Colonic mucosa (tissue), 4 donors: Measurements from ENCODE around the gene TFDP1. TPM values are rescaled to one million over a fixed set of nuclear protein-coding genes. Genes with fewer than 3 reads are reported as not detected.

Source experiments
- DNase-seq: peaks from one replicate; pipeline ENCODE4 v3.0.0-alpha.2; 2020
- H3K27ac ChIP-seq: fragments of 200-600 bp; one replicate; pipeline ENCODE4 v1.8.0; 2021
- H3K27me3 ChIP-seq: fragments of 200-600 bp; one replicate; pipeline ENCODE4 v1.8.0; 2021
- H3K36me3 ChIP-seq: fragments of 200-600 bp; one replicate; pipeline ENCODE4 v1.8.0; 2021
- H3K4me1 ChIP-seq: fragments of 200-600 bp; one replicate; pipeline ENCODE4 v1.8.0; 2021; ENCODE audit warnings: mild to moderate bottlenecking
- H3K4me3 ChIP-seq: fragments of 200-600 bp; one replicate; pipeline ENCODE4 v1.8.0; 2021
- H3K9ac ChIP-seq, 2 donors: one replicate each; pipeline ENCODE4 v1.7.0; 2013; ENCODE audit warnings: control low read depth in 2 of 2, low read depth in 2 of 2, low read length in 2 of 2
- H3K9me3 ChIP-seq: fragments of 200-600 bp; one replicate; pipeline ENCODE4 v1.8.0; 2021
- intact Hi-C: fragments of 100-400 bp; cut with DNase I; formaldehyde crosslinking; loops from one replicate; pipeline ENCODE4 v1.14.1; 2022
- total RNA-seq, 2 donors: library from RNA; stranded (reverse); fragmentation: NEBNext Ultra II Directional in 1 of 2; extraction: Animal tissue kit (Norgen Biotek cat#: 25700) in 1 of 2; gene quantifications; one replicate each; pipeline ENCODE4 v1.2.1, GENCODE V29; 2021
- TF ChIP-seq, protein P1 (sequence below): fragments of 200-600 bp; IDR thresholded peaks from one replicate; pipeline ENCODE4 v1.8.0; 2022; ENCODE audit warnings: antibody characterized with exemption, mild to moderate bottlenecking
- donor health status: healthy.
- donor health status: DM: no; HTN: no; CAD: no.
- donor health status: DM: no; HTN: no; CAD: no.

The TFDP1 gene
- total RNA-seq, 2 donors from 2014 or later: 60.3 to 112 TPM

- TF ChIP-seq, protein P1, sequence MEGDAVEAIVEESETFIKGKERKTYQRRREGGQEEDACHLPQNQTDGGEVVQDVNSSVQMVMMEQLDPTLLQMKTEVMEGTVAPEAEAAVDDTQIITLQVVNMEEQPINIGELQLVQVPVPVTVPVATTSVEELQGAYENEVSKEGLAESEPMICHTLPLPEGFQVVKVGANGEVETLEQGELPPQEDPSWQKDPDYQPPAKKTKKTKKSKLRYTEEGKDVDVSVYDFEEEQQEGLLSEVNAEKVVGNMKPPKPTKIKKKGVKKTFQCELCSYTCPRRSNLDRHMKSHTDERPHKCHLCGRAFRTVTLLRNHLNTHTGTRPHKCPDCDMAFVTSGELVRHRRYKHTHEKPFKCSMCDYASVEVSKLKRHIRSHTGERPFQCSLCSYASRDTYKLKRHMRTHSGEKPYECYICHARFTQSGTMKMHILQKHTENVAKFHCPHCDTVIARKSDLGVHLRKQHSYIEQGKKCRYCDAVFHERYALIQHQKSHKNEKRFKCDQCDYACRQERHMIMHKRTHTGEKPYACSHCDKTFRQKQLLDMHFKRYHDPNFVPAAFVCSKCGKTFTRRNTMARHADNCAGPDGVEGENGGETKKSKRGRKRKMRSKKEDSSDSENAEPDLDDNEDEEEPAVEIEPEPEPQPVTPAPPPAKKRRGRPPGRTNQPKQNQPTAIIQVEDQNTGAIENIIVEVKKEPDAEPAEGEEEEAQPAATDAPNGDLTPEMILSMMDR: no peak
- no peaks in the 10 kb centered on the region for H3K27me3 ChIP-seq
- DNase-seq: no peak
- H3K9me3 ChIP-seq: no peaks in the 10 kb centered on the region
- H3K4me1 ChIP-seq: no peaks in the 10 kb centered on the region
- intact Hi-C loops: no loop called here
- no peak within 1 kb of the TSS for H3K4me3 ChIP-seq
- no peak within 1 kb of the TSS for H3K9ac ChIP-seq
- H3K27ac ChIP-seq: no peak within 1 kb of the TSS
- H3K36me3 ChIP-seq: no peaks in the 10 kb centered on the region
These were observed 82.6 kb downstream of the TFDP1 start, which contains the start of gene GRK1 for GRCh38 chr13:113666951-113667701. Gene GRK1, plus strand, starts transcription at chr13:113667219. Its CDS starts 168 bp downstream, at chr13:113667387.

DNA sequence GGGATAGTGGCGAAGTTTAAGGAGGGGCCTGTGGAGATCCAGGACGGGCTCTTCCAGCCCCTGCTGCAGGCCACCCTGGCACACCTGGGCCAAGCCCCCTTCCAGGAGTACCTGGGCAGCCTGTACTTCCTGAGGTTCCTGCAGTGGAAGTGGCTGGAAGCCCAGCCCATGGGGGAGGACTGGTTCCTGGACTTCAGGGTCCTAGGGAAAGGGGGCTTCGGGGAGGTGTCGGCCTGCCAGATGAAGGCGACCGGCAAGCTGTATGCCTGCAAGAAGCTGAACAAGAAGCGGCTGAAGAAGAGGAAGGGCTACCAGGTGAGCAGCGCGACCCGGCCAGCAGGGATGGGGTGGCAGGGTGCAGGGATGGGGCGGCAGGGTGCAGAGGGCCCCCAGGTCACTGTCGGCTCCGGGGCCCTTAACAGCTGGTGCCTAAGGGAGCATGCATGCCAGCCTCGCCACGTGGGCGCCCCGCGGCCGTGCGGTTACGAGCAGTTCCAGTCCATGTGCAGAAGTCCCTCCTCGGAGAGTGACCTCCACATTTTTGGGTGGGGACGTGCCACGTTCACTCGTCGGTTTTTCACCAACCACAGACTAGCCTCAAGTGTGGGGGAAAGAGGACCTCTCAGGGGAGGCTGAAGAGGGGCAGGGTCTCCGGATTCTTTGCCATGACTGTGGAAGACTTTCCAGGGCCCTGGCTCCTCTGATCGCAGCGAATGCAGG is 83.4 kb downstream of the TFDP1 start:
- TF ChIP-seq, protein P1: no peak
- intact Hi-C loops: no loop called here
- Histone ChIP-seq H3K4me3 (no peak overlapping the region), H3K27me3 (no peaks in the 10 kb centered on the region), H3K36me3 (no peaks in the 10 kb centered on the region), H3K4me1 (no peaks in the 10 kb centered on the region), H3K9ac (no peak overlapping the region), H3K9me3 (no peaks in the 10 kb centered on the region), H3K27ac (no peak overlapping the region)
- no peak for DNase-seq

DNA sequence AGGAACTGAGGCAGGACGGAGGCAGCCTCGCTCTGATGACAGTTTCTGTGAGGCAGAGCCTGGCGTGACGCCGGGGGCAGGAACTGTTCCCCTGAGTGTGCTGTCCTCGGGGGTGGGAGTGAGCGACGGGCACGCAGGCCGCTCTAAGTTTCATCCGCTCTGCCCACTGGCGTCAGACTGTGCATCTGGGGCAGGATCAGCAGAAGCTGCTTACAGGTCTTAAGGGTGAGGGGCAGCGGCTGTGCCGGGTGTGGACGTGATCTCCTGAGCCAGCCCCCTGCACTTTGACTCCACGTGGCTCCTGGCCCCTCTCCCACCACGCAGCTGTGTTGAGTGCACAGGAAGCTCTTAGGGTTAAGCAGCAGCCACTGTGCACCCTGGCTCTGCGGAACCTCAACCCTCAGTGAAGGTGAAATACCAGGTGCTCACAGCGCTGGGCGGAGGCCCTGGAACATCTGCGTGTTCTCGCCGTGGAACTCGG is 84.0 kb downstream of the TFDP1 start:
- intact Hi-C loops: no loop called here

DNA sequence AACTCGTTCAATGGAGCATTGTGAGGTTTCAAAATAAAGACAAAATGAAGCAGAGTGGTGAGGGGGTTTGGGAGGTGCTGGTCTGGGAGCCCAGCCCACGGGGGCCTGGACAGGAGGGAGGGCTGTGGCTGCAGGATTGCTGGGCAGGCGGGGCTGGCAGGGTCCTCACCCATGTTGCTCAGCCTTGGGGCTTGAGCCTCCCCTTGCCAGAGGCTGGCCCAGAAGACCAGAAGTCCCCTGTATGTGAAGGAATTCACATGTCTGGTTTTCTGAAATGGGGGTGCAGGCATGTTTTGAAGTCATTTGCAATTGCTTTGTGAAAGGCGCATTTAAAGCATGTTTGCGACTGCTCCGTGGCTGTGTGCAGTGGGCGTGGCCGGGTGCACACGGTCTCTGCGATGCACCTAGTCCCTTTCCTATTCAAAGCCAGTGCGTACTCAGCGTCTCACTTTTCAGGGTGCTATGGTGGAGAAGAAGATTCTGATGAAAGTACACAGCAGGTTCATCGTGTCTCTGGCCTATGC is 84.7 kb downstream of the TFDP1 start:
- no peak for DNase-seq
- no peaks in the 10 kb centered on the region for H3K36me3 ChIP-seq
- no peak overlapping the region for H3K27ac ChIP-seq
- no peak overlapping the region for H3K9ac ChIP-seq
- H3K4me1 ChIP-seq: no peaks in the 10 kb centered on the region
- no peaks in the 10 kb centered on the region for H3K9me3 ChIP-seq
- TF ChIP-seq, protein P1: no peak
- H3K27me3 ChIP-seq: no peaks in the 10 kb centered on the region
- no peak overlapping the region for H3K4me3 ChIP-seq
- intact Hi-C loops: no loop called here

More for the DNA sequence above, 84.0 kb downstream of the TFDP1 start:
- H3K27ac ChIP-seq: no peak overlapping the region
- no peak overlapping the region for H3K4me3 ChIP-seq
- no peak overlapping the region for H3K9ac ChIP-seq
- no peaks in the 10 kb centered on the region for H3K36me3 ChIP-seq
- TF ChIP-seq, protein P1: no peak
- H3K9me3 ChIP-seq: no peaks in the 10 kb centered on the region
- H3K4me1 ChIP-seq: no peaks in the 10 kb centered on the region
- H3K27me3 ChIP-seq: no peaks in the 10 kb centered on the region
- DNase-seq: no peak

DNA sequence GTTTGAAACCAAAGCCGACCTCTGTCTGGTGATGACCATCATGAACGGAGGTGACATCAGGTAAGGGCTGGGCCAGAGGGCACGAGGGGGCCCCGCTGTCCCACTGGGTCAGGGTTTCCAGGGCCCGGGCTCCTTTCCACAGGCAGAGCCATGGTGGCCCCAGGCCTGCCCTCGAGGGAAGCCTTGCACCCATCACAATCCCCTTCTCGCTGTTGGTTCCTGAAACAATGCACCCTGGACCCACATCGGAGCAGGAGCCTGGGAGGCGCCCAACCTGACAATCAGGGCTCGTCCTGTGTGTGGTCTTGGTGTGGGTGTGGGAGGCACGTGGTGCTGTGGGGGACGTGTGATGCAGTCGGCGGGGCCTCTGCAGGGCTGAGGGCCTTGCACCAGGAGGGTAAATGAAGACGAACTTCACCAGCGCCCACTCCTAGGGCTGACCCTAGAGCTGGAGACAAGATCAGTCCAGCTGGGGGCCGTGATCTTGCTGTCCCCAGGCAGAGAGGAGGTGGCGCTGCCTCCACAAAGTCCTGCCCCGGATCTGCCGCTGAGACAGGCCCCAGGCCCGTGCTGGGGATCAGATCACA is 85.3 kb downstream of the TFDP1 start:
- Histone ChIP-seq H3K36me3 (no peaks in the 10 kb centered on the region), H3K9me3 (no peaks in the 10 kb centered on the region), H3K27ac (no peak overlapping the region), H3K4me1 (no peaks in the 10 kb centered on the region), H3K4me3 (no peak overlapping the region), H3K27me3 (no peaks in the 10 kb centered on the region), H3K9ac (no peak overlapping the region)
- TF ChIP-seq, protein P1: no peak
- no peak for DNase-seq
- intact Hi-C loops: no loop called here
